ENCODE data around the gene PRG3.

GRCh38 chr11:57421066-57421465, 40.1 kb upstream of the PRG3 start:
- TF ChIP-seq CTCF (IDR thresholded peaks at IDR 0.05; ENCODE audit: insufficient read depth, low read length, poor library complexity, severe bottlenecking) (no peak), EZH2phosphoT487 (conservative IDR thresholded peaks at IDR 0.05; ENCODE audit: low read length) (no peak)
